Tibial nerve (tissue), 4 donors: Measurements from ENCODE around the gene STRN3.

ENCODE experiments used
- EP300 ChIP-seq, 2 donors: sonication (generic); formaldehyde crosslinking; IDR thresholded peaks; one replicate each; pipeline ENCODE4 v1.6.1; 2017; ENCODE audit warnings: antibody characterized with exemption in 2 of 2, mild to moderate bottlenecking in 1 of 2
- POLR2A ChIP-seq, 2 donors: fragments of 450-650 bp; IDR thresholded peaks; one replicate each; pipeline ENCODE4 v1.6.1; 2017; ENCODE audit warnings: antibody characterized with exemption in 2 of 2, mild to moderate bottlenecking in 2 of 2, moderate library complexity in 2 of 2
- TF ChIP-seq, protein P1 (sequence below), 5 experiments: fragments of 200-600 bp in 3 of 5; fragments of 450-650 bp in 2 of 5; sonication (generic) in 3 of 5; IDR thresholded peaks; one replicate each; pipeline ENCODE4 v1.5.1; 2016 to 2019; ENCODE audit warnings: antibody characterized with exemption in 5 of 5, mild to moderate bottlenecking in 3 of 5, moderate library complexity in 2 of 5

DNA sequence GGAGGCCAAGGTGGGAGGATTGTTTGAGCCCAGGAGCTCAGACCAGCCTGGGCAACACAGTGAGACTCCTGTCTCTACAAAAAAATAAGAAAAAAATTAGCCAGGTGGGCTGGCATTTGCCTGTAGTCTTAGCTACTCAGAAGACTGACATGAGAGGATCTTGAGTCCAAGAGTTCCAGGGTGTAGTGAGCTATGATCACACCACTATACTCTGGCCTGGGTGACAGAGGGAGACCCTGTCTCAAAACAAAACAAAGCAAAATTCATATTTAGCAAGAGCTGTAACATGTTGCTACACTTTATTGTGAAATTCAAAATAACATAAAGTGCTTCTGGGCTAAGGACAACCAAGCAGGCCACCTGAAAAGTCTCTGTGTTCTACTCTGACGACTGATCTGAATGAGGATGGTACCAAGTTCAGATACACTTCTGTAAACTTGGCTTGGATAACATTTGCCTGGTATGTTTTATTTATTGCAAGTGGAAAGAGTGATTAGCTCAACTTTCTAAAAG lies 11.6 kb upstream of the STRN3 start:
- TF ChIP-seq, protein P1, sequence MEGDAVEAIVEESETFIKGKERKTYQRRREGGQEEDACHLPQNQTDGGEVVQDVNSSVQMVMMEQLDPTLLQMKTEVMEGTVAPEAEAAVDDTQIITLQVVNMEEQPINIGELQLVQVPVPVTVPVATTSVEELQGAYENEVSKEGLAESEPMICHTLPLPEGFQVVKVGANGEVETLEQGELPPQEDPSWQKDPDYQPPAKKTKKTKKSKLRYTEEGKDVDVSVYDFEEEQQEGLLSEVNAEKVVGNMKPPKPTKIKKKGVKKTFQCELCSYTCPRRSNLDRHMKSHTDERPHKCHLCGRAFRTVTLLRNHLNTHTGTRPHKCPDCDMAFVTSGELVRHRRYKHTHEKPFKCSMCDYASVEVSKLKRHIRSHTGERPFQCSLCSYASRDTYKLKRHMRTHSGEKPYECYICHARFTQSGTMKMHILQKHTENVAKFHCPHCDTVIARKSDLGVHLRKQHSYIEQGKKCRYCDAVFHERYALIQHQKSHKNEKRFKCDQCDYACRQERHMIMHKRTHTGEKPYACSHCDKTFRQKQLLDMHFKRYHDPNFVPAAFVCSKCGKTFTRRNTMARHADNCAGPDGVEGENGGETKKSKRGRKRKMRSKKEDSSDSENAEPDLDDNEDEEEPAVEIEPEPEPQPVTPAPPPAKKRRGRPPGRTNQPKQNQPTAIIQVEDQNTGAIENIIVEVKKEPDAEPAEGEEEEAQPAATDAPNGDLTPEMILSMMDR (IDR thresholded peaks at IDR 0.05): no peak
- TF ChIP-seq POLR2A (IDR thresholded peaks at IDR 0.05) (no peak), EP300 (IDR thresholded peaks at IDR 0.05) (no peak)
